ENCODE measurements around the gene OR6C6.
"Not testable (repeated sequence)": the region's sequence is repeated elsewhere in the genome, so short reads cannot be mapped to it uniquely, and the experiment has no call there.

OR6C6 gene

DNA sequence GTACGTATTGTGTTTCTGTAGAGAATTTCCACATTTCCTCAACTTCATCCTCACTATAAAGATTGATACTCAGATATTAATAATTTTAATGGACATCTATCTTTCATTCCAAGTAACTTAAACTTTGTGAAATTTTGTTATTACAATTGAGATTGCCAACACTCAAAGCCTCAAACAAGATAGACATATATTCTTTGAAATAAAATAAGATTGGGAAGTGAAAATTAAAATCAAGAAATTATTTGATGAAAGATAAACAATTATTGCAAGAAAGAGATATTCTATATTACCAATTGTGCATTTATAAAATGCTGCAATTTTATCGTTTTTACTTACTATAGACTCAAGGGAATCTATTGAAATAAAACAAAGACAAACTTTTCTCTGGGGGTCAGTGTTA, at the start of gene OR6C6:
Gene OR6C6 (minus strand): TSS at position 101 of the 400 bp plus-strand sequence. CDS start 1,337 bp downstream, outside the sequence.
- no peak for DNase-seq (ENCODE audit: low read depth in 2 of 2)

DNA sequence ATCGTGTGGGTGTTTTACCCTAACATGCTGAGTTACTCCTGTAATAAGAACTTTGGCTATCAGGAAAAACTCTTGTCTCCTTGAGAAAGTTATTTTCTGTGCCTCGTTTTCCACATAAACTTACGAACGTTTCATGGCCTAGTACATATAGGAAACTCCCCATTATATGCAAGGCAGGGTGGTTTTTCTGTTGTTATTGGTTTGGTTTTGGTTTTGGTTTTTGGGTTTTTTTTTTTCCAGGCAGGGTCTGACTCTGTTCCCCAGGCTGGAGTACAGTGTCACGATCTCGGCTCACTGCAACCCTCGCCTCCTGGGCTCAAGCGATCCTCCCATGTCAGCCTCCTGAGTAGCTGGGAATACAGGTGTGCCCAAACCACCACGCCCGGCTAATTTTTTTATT, 39.6 kb upstream of the OR6C6 start:
- DNase-seq (ENCODE audit: low read depth in 2 of 2) = no peak

DNA sequence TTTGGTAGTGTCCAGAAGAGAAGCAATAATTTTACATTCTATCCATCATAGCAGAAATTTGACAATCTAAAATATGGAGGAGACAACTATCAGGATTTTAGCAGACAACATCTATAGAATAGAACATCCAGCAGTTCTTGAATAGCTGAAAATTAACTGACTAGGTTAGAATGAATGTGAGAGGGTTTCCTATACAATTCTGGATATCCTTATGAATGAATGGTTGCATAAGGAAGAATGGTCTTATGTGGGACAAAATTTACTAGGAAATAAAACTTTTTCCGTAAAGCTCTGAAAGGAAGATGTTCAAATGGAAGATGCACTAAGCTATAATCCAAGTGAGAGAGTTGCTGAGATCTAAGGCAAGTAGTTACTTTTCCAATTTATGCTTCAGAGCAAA, 34.1 kb upstream of the OR6C6 start, which contains the start of gene OR6C3:
Gene OR6C3 (plus strand): TSS at position 301 of the 400 bp plus-strand sequence. CDS start 955 bp downstream, outside the sequence.
- DNase-seq (ENCODE audit: low read depth in 2 of 2) = no peak

DNA sequence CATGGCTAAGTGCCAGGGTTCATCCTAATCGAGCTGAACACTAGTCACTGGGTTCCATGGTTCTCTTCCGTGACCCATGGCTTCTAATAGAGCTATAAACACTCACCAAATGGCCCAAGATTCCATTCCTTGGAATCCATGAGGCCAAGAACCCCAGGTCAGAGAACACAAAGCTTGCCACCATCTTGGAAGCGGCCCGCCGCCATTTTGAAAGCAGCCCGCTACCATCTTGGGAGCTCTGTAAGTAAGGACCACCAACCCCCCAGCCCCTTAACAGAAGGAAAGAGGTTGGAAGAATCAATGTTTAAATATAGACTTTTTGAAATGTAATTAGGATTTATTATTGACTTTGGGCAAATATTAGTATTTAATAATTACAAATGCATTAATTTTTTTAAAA, 29.4 kb upstream of the OR6C6 start:
- DNase-seq (ENCODE audit: low read depth in 2 of 2) = not testable (repeated sequence)

DNA sequence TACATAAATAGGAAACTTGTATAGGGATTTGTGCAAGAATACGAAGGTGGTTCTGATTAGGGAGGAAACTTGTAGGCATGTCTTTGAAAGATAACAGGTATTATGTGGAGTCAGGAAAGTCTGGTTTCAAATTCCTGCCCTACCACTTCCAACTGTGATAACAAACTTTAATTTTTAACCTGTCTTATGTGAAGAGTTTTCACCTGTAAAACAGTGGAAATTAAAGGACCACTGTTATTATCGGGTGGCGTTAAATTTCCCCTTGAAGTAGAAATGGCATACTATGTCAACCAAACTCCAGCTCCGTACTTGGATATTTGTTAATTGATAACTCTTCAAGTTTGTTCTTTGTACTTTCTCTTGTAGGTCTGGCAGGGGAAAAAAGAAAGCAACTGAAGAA, 23.8 kb upstream of the OR6C6 start:
- DNase-seq (ENCODE audit: low read depth in 2 of 2) = no peak

DNA sequence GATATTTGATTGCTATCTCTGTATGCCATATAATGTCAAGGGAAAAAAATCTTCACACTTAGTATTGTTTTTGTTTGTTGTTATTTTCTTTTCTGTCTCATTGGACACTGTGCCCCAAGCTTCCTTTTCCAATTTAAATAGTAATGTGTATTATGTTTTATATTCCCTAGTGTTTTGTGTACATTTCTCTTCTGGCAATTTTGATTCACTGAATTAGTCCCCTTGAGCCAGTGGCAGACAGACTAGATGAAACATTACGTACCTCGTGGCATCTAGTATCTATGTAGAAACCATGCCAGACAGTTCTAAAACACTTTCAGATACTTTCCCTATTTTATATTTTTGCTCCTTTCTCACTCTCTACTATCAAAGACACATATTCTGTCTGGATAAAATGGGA, 17.7 kb upstream of the OR6C6 start, which contains the start of gene OR6C1:
Gene OR6C1 (plus strand): TSS at position 301 of the 400 bp plus-strand sequence. CDS start 6,257 bp downstream, outside the sequence.
- DNase-seq (ENCODE audit: low read depth in 2 of 2) = no peak

DNA sequence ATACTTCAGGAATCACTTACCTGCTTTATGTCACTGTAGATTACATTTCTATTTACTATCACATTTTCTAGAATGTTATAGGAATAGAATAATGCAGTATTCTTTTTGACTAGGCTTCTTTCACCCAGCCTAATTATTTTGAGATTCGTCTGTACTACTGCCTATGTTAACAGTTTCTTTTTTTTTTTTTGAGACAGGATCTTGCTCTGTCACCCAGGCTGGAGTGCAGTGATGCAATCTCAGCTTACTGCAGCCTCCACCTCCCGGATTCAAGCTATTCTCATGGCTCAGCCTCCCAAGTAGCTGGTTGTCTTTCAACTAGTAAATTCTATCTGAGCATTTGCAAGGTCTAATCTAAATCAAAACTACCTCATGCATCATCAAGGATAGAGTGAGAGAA, 6.4 kb downstream of the OR6C6 start:
- no peak for DNase-seq (ENCODE audit: low read depth in 2 of 2)

DNA sequence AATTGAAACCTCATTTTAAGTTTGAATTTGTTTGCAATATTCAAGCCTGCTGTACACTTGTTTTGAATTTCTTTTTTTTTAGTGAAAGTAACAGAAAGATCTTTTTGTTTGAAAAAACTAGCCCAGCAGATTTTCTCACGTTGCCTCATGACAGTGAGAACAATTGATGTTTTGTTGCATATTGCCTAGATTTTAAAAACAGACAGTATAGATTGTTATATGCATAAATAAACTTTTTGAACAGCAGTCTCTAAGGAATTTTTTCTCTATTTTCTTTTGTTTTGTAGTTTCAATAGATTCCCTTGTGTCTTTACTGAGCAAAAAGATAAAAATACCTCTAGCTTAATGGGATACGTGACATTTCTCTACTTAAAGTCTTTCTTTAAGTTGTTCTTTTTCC, 15.4 kb downstream of the OR6C6 start:
- DNase-seq (ENCODE audit: low read depth in 2 of 2) = no peak

DNA sequence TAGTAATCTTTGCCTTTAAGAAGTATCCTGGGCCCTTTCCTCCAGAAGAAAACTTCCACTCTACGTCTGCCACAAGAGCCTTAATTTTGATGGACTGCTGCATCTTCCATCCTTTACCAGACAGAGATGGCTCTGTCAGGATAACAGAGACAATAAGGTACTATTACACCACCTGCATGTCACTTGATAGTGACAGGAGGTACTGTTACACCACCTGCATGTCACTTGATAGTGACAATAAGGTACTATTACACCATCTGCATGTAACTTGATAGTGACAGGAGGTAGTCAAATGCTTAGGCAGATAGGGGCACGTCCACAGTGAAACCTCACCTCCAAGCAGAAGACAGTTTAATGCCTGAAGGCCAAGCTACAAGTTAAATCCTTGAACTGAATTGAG, 38.1 kb downstream of the OR6C6 start:
- DNase-seq (ENCODE audit: low read depth in 2 of 2) = no peak

DNA sequence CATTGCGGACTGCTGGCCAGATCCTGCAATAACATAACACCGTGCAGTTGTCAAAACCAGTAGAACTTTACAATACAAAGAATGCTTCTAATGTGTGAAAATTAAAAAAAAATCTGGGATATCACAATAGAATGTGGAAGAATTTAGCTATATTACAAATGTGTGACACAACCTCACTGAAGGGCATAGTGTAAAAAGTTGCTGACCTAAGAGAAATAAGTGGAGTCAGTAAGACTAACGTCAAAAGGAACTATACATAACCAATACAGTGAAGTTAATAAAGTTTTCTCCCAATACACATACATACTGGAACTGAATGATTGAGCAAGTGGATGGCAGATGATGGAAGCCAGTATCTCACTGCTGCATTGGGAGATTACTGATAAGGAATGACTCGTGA, 39.5 kb downstream of the OR6C6 start:
- no peak for DNase-seq (ENCODE audit: low read depth in 2 of 2)

DNA sequence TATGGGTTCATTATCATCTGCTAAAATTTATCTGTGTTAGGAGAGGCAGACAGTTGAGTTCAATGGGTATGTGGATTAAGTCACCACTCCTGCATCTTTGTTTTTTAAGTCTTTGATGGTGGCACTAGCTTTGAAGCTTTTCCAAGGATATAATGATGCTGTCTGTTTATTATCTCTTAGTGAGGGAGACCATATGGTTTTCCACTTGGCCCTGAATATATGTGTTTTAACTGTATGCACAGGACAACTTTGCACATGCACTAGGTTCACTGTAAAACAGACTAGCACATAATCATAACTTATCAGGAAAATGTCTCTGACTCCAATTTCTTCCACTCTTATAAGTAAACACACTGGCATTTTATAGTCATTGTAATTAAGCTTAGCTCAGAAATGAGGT, 43.1 kb downstream of the OR6C6 start:
- no peak for DNase-seq (ENCODE audit: low read depth in 2 of 2)

DNA sequence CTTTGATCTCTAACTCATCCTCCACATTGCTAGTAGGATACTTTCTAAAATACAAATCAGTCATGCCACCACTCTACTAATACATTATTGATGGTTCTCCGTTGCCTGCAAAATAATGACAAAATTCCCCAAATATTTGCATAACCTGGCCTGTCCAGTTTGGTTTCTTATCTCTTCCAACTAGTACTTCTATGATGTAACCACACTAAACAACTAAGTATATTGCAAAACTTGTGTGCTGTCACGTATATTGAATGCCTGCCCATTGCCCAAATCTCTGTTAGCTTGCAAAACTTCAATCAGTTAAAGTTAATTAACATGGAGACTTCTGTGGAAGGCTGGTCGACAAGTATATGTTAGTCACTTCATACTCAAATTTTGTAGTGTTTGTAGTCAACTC, 45.4 kb downstream of the OR6C6 start:
- no peak for DNase-seq (ENCODE audit: low read depth in 2 of 2)

DNA sequence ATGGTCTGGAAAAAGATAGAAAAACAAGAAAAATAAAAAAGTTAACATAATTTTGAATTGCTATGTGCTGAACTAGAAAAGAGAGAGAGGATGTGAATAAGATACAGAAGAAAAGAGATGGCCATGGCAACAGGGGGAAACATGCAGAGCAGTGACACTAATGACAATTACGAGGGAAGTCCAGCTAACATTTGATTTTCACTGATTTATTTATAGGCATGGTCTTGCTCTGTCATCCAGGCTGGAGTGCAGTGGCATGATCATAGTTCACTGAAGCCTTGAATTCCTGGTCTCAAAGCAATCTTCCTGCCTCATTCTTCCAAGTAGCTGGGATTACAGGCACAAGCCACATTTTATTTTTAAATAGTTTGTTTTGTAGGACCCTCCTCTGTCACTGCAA, 50.2 kb downstream of the OR6C6 start:
- no peak for DNase-seq (ENCODE audit: low read depth in 2 of 2)

DNA sequence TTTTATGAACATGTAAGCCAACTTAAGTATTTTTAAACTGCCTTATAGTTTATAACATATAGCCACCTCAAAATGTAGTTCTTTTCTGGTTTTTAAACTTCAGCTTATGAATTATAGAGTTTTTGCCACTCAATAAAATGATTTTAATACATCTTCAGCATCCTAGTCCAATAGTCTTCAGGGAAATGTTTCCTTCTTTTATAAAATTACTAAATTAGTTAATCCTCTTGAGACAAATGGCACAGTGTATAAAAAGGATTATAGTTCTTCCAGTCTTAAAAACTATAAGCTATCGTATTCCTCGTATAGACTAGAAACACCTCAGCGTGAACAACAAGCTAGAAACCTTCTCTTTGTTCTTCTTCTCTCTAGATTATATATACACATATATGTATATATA, 52.1 kb downstream of the OR6C6 start, which contains the start of gene OR6C74:
Gene OR6C74 (plus strand): TSS at position 301 of the 400 bp plus-strand sequence. CDS start 2,679 bp downstream, outside the sequence.
- DNase-seq (ENCODE audit: low read depth in 2 of 2) = no peak

All from stimulated activated CD4-positive, alpha-beta T cell treated with anti-CD3 and anti-CD28 coated beads, Interleukin-15, amount 100 ng/mL, for 48 hours (primary cell).